ENCODE measurements around the gene NOD2.

- TF ChIP-seq, protein P1, sequence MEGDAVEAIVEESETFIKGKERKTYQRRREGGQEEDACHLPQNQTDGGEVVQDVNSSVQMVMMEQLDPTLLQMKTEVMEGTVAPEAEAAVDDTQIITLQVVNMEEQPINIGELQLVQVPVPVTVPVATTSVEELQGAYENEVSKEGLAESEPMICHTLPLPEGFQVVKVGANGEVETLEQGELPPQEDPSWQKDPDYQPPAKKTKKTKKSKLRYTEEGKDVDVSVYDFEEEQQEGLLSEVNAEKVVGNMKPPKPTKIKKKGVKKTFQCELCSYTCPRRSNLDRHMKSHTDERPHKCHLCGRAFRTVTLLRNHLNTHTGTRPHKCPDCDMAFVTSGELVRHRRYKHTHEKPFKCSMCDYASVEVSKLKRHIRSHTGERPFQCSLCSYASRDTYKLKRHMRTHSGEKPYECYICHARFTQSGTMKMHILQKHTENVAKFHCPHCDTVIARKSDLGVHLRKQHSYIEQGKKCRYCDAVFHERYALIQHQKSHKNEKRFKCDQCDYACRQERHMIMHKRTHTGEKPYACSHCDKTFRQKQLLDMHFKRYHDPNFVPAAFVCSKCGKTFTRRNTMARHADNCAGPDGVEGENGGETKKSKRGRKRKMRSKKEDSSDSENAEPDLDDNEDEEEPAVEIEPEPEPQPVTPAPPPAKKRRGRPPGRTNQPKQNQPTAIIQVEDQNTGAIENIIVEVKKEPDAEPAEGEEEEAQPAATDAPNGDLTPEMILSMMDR (IDR thresholded peaks at IDR 0.05; ENCODE audit: low read depth, low read length): no peak
- TF ChIP-seq, protein P2, sequence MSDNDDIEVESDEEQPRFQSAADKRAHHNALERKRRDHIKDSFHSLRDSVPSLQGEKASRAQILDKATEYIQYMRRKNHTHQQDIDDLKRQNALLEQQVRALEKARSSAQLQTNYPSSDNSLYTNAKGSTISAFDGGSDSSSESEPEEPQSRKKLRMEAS (IDR thresholded peaks at IDR 0.05; ENCODE audit: low read depth, low read length): no peak
- TF ChIP-seq POLR2A (IDR thresholded peaks at IDR 0.05; ENCODE audit: extremely low read depth, insufficient read length): no peak
These were observed 40.5 kb upstream of the NOD2 start for GRCh38 chr16:50652836-50653425.
